Sigmoid colon (tissue), 7 donors: Measurements from ENCODE around the gene THRB. TPM values are rescaled to one million over a fixed set of nuclear protein-coding genes. Genes with fewer than 3 reads are reported as not detected.

Source experiments
- DNase-seq: peaks from one replicate; pipeline ENCODE4 v3.0.0-alpha.2; 2019
- H3K27ac ChIP-seq, 4 donors: fragments of 200-600 bp; sonication (generic); one replicate each; pipeline ENCODE4 v1.5.1; 2016 to 2019; ENCODE audit warnings: mild to moderate bottlenecking in 1 of 4
- H3K27me3 ChIP-seq, 3 donors: fragments of 200-600 bp; sonication (generic); one replicate each; pipeline ENCODE4 v1.5.1; 2019; ENCODE audit warnings: mild to moderate bottlenecking in 1 of 3
- H3K36me3 ChIP-seq, 4 donors: fragments of 200-600 bp; sonication (generic); one replicate each; pipeline ENCODE4 v1.5.1; 2016 to 2019
- H3K4me1 ChIP-seq, 4 donors: fragments of 200-600 bp; sonication (generic); one replicate each; pipeline ENCODE4 v1.5.1; 2017 to 2019
- H3K4me3 ChIP-seq, 4 donors: fragments of 200-600 bp; sonication (generic); one replicate each; pipeline ENCODE4 v1.5.1; 2017 to 2019; ENCODE audit warnings: mild to moderate bottlenecking in 2 of 4, moderate library complexity in 1 of 4
- H3K9me3 ChIP-seq, 4 donors: fragments of 200-600 bp in 3 of 4; sonication (generic) in 3 of 4; one replicate each; pipeline versions ENCODE4 v1.5.1 to v1.6.1; 2013 to 2019
- EP300 ChIP-seq, 4 donors: sonication (generic); formaldehyde crosslinking; IDR thresholded peaks; one replicate each; pipeline ENCODE4 v1.6.1; 2017; ENCODE audit warnings: antibody characterized with exemption in 4 of 4
- POLR2A ChIP-seq, 2 donors: fragments of 450-650 bp; IDR thresholded peaks; one replicate each; pipeline ENCODE4 v1.6.1; 2016; ENCODE audit warnings: antibody characterized with exemption in 2 of 2, mild to moderate bottlenecking in 2 of 2, moderate library complexity in 2 of 2
- POLR2AphosphoS5 ChIP-seq, 4 donors: sonication (generic); formaldehyde crosslinking; IDR thresholded peaks; one replicate each; pipeline ENCODE4 v1.6.1; 2017; ENCODE audit warnings: antibody characterized with exemption in 4 of 4
- WGBS, 2 donors: extraction: QIAGEN DNeasy Blood & Tissue Kit; methylation state at CpG; one replicate each; pipeline ENCODE4 v1.1.7; 2013; 5-methylcytosine and 5-hydroxymethylcytosine counted together
- intact Hi-C: fragments of 100-400 bp; cut with DNase I; formaldehyde crosslinking; loops from one replicate; pipeline ENCODE4 v1.15.1; 2023
- polyA plus RNA-seq, 3 donors: library from polyadenylated mRNA; stranded (reverse); fragments of 200-250 nt; gene quantifications; one replicate each; pipeline ENCODE4 v1.2.3, GENCODE V29; 2013
- total RNA-seq, 4 donors: library from RNA; depleted of rRNA; stranded (reverse); fragments of >200 nt; gene quantifications; one replicate each; pipeline ENCODE4 v1.1.0, GENCODE V29; 2016
- TF ChIP-seq, protein P1 (sequence below), 4 experiments: fragments of 450-650 bp in 3 of 4; fragments of 200-600 bp in 1 of 4; IDR thresholded peaks; one replicate each; pipeline ENCODE4 v1.5.1; 2016 to 2019; ENCODE audit warnings: antibody characterized with exemption in 4 of 4, mild to moderate bottlenecking in 3 of 4, moderate library complexity in 2 of 4
- donor health status: healthy with polysubstance abuse.
- donor health status: Bipolar disorder and iron deficiency.
- donor health status: healthy.

The THRB gene
- total and polyA plus RNA-seq, 7 donors: 7.2 to 49.5 (median 29.7) TPM

DNA sequence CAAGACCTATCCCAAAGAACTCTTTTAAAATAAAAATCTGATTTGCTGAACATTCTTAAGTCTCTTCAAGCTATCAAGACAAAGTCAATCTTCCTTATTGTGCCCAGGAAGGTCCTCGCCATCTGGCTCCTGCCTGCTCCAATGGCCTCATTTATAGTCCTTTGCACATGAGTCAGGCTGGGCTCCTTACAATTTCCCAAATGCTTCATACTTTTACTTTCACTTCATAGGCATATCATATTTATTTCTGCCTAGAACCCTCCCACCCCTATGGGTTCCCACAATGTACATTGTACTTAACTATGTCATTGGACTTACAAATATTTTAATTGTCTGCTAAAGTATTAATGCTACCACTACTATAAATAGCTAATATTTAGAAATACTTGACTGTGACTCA lies 9.1 kb downstream of the THRB start:
- TF ChIP-seq POLR2A (IDR thresholded peaks at IDR 0.05): no peak
- TF ChIP-seq EP300 (IDR thresholded peaks at IDR 0.05): no peak
- TF ChIP-seq POLR2AphosphoS5 (IDR thresholded peaks at IDR 0.05): no peak
- TF ChIP-seq, protein P1, sequence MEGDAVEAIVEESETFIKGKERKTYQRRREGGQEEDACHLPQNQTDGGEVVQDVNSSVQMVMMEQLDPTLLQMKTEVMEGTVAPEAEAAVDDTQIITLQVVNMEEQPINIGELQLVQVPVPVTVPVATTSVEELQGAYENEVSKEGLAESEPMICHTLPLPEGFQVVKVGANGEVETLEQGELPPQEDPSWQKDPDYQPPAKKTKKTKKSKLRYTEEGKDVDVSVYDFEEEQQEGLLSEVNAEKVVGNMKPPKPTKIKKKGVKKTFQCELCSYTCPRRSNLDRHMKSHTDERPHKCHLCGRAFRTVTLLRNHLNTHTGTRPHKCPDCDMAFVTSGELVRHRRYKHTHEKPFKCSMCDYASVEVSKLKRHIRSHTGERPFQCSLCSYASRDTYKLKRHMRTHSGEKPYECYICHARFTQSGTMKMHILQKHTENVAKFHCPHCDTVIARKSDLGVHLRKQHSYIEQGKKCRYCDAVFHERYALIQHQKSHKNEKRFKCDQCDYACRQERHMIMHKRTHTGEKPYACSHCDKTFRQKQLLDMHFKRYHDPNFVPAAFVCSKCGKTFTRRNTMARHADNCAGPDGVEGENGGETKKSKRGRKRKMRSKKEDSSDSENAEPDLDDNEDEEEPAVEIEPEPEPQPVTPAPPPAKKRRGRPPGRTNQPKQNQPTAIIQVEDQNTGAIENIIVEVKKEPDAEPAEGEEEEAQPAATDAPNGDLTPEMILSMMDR (IDR thresholded peaks at IDR 0.05): no peak
- Histone ChIP-seq H3K36me3 (no peaks in the 10 kb centered on the region), H3K27me3 (no peaks in the 10 kb centered on the region), H3K9me3 (no peaks in the 10 kb centered on the region), H3K27ac (peak overlapping the region in 2 of 4 donors; percentile 40 to 50), H3K4me1 (peaks cover 0 to 70% (median 53%) of the 10 kb centered on the region in 4 donors), H3K4me3 (no peak overlapping the region)
- intact Hi-C loops: no loop called here
- 22 to 40% methylated on average over 1 of the region's 1 CpG for WGBS, 2 donors
- no peak for DNase-seq

DNA sequence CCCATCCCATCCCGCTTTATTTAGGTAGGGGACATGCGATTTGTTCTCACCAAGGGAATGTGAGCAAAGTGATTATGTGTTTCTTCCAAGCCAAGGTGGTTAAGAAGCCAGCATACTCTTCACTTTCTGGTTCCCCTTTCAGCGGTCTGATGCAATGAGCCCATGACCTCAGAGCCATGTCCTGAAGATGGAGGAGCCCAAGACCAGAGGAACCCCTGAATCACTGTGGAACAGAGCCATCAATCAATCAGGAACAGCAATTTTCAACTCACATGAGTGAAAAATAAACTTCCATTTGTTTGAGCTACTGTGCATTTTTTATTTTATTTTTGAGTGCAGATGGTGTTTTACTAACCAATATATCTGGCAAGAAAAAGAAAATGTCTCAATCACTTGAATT lies 10.8 kb downstream of the THRB start:
- H3K9me3 ChIP-seq: no peaks in the 10 kb centered on the region
- TF ChIP-seq EP300 (IDR thresholded peaks at IDR 0.05) (no peak), POLR2A (IDR thresholded peaks at IDR 0.05) (no peak), POLR2AphosphoS5 (IDR thresholded peaks at IDR 0.05) (no peak)
- TF ChIP-seq, protein P1 (IDR thresholded peaks at IDR 0.05): no peak
- 87 to 96% methylated on average over 3 of the region's 3 CpGs for WGBS, 2 donors
- intact Hi-C loops: no loop called here
- no peaks in the 10 kb centered on the region for H3K27me3 ChIP-seq
- H3K36me3 ChIP-seq: no peaks in the 10 kb centered on the region
- H3K27ac ChIP-seq: no peak overlapping the region
- DNase-seq: no peak
- no peak overlapping the region for H3K4me3 ChIP-seq
- H3K4me1 ChIP-seq: peaks cover 0 to 59% (median 42%) of the 10 kb centered on the region in 4 donors

DNA sequence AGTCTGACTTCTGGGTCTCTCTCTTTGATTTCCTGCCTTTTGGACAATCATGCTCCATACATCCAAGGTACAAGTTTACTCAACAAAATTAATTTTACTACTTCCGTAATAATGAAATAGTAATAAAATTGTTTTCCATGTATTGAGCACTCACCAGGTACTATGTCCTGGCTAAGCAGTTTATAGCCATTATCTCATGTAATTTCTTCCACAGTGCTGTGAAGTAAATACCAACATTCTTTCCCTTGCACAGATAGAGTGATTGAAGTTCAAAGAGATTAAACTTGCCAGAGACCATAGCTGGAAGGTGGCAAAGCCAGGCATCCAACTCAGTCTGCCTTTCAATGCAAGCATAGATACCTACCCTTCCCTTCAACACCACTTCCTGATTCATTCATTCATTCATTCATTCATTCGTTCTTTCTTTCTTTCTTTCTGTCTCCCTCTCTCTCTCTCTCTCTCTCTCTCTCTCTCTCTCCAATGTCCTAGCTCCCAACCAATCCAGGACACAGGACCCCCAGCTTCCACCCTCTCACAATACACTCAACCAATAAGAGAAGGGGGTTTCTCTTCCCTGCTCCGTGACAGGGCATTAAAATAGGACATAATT lies 12.4 kb downstream of the THRB start:
- Histone ChIP-seq H3K27ac (no peak overlapping the region), H3K4me3 (no peak overlapping the region), H3K9me3 (no peaks in the 10 kb centered on the region), H3K4me1 (peaks cover 0 to 60% (median 39%) of the 10 kb centered on the region in 4 donors), H3K27me3 (no peaks in the 10 kb centered on the region), H3K36me3 (no peaks in the 10 kb centered on the region)
- no peak for DNase-seq
- intact Hi-C loops: no loop called here
- WGBS, 2 donors: 89 to 94% methylated on average over 3 of the region's 3 CpGs
- TF ChIP-seq POLR2AphosphoS5 (IDR thresholded peaks at IDR 0.05) (no peak), EP300 (IDR thresholded peaks at IDR 0.05) (no peak), POLR2A (IDR thresholded peaks at IDR 0.05) (no peak)
- TF ChIP-seq, protein P1 (IDR thresholded peaks at IDR 0.05): no peak

DNA sequence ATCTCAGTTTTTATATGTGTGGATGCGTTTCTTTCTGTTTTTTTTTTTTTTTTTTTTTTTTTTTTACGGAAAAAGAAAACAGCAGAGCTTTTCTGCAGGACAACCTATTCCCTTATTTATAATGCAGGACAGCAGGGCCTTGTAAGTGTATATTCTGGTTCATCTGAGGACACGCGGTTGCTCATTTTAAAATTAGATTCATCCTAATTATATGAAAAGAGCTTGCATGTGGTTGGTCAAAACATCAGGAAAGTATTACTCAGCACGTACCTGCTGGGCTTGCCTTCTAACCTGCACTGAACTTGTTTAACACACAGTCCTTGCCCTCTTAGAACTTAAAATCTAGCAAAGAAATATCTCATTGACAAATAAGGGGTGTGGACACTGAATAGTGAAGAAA lies 13.5 kb downstream of the THRB start:
- no peaks in the 10 kb centered on the region for H3K36me3 ChIP-seq
- no peaks in the 10 kb centered on the region for H3K27me3 ChIP-seq
- DNase-seq: no peak
- intact Hi-C loops: no loop called here
- TF ChIP-seq POLR2AphosphoS5 (IDR thresholded peaks at IDR 0.05) (no peak), POLR2A (IDR thresholded peaks at IDR 0.05) (no peak), EP300 (IDR thresholded peaks at IDR 0.05) (no peak)
- TF ChIP-seq, protein P1 (IDR thresholded peaks at IDR 0.05): no peak
- H3K27ac ChIP-seq: no peak overlapping the region
- H3K4me1 ChIP-seq: peaks cover 0 to 59% (median 38%) of the 10 kb centered on the region in 4 donors
- 88 to 96% methylated on average over 5 of the region's 5 CpGs for whole genome bisulfite sequencing, 2 donors
- H3K4me3 ChIP-seq: no peak overlapping the region
- H3K9me3 ChIP-seq: no peaks in the 10 kb centered on the region

DNA sequence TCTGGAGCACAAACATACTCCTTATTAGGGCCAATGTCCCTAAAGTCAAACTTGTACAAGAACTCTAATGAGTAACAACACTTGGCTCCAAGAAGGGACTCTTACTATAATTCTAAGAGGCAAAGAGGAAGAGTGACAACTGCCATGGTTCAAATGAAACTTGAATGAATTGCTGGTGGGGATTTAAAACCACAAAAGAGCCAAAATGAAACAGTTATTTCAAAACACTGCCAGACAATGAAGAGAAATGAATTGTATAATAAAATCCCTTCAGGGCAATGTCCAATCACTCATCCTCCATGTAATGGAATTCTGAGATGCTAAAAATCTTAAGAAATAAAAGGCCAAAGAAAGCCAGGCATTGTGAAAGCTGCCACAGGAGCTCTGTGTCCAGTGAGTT lies 14.2 kb downstream of the THRB start:
- peaks cover 0 to 57% (median 39%) of the 10 kb centered on the region in 4 donors for H3K4me1 ChIP-seq
- no peak for DNase-seq
- H3K9me3 ChIP-seq: no peaks in the 10 kb centered on the region
- H3K4me3 ChIP-seq: no peak overlapping the region
- H3K36me3 ChIP-seq: no peaks in the 10 kb centered on the region
- H3K27ac ChIP-seq: no peak overlapping the region
- no peak for TF ChIP-seq EP300 (IDR thresholded peaks at IDR 0.05)
- TF ChIP-seq, protein P1 (IDR thresholded peaks at IDR 0.05): no peak
- no peak for TF ChIP-seq POLR2A (IDR thresholded peaks at IDR 0.05)
- TF ChIP-seq POLR2AphosphoS5 (IDR thresholded peaks at IDR 0.05): no peak
- intact Hi-C loops: no loop called here
- H3K27me3 ChIP-seq: no peaks in the 10 kb centered on the region
